ENCODE results near the gene SAC3D1. TPM values are rescaled to one million over a fixed set of nuclear protein-coding genes. Genes with fewer than 3 reads are reported as not detected.

SAC3D1 gene
- polyA plus RNA-seq, 1 of the 3 experiments (the other 2 are of a cell fraction) = 22.5 TPM

- Histone ChIP-seq H3K4me3 (ENCODE audit: low read depth in 2 of 2, low read length in 1 of 2) (no peak overlapping the region), H3K9ac (no peak overlapping the region), H3K27ac (ENCODE audit: low read depth in 2 of 2, low read length in 1 of 2) (no peak overlapping the region), H3K4me2 (no peak overlapping the region), H3K36me3 (replicated peaks in 1 of 2; ENCODE audit: control insufficient read depth in 1 of 2, insufficient read depth in 2 of 2, low read length in 1 of 2) (peaks cover 8 to 39% of the 10 kb centered on the region in 2 experiments), H3K9me3 (no peaks in the 10 kb centered on the region), H3K4me1 (ENCODE audit: control insufficient read depth in 1 of 2, insufficient read depth in 2 of 2, low read depth in 1 of 2, low read length in 1 of 2) (peaks cover 8 to 20% of the 10 kb centered on the region in 2 experiments), H4K20me1 (ENCODE audit: insufficient read depth) (no peaks in the 10 kb centered on the region), H3K9me2 (no peaks in the 10 kb centered on the region), H3K27me3 (ENCODE audit: insufficient read depth) (no peaks in the 10 kb centered on the region), H3F3A (replicated peaks; ENCODE audit: insufficient read depth) (peaks cover 3% of the 10 kb centered on the region), H2AFZ (ENCODE audit: low read depth) (no peak overlapping the region), H3K79me2 (ENCODE audit: insufficient read depth) (peaks cover 38% of the 10 kb centered on the region)
- CTCF ChIA-PET = interaction anchor here (0.9 kb wide), 1 partner anchor 11 kb away, joined by 3 read pairs; no protein-coding TSS in a partner anchor
- TF ChIP-seq YY1 (IDR thresholded peaks at IDR 0.05; ENCODE audit: low read depth) (no peak), MEF2A (IDR thresholded peaks at IDR 0.05; ENCODE audit: borderline replicate concordance, low read depth) (no peak), RAD21 (IDR thresholded peaks at IDR 0.05; ENCODE audit: low read length) (no peak), MXI1 (IDR thresholded peaks at IDR 0.05; ENCODE audit: low read depth, low read length) (no peak), RXRA (IDR thresholded peaks at IDR 0.05; ENCODE audit: borderline replicate concordance, low read depth) (no peak), CHD2 (IDR thresholded peaks at IDR 0.05; ENCODE audit: low read length, partially characterized antibody) (no peak), TEAD4 (IDR thresholded peaks at IDR 0.05; ENCODE audit: borderline replicate concordance, insufficient read depth) (no peak), RCOR1 (IDR thresholded peaks at IDR 0.05; ENCODE audit: low read length) (no peak), USF2 (IDR thresholded peaks at IDR 0.05; ENCODE audit: borderline replicate concordance, low read depth, low read length) (no peak), SIN3A (IDR thresholded peaks at IDR 0.05; ENCODE audit: borderline replicate concordance, low read depth, low read length) (no peak), FOXJ3 (CRISPR knock-in tag; IDR thresholded peaks at IDR 0.05) (no peak), JUND (IDR thresholded peaks at IDR 0.05) (no peak), FOSL2 (IDR thresholded peaks at IDR 0.05; ENCODE audit: borderline replicate concordance, low read depth) (no peak), EP300 (IDR thresholded peaks at IDR 0.05; ENCODE audit: borderline replicate concordance in 1 of 2, low read depth in 1 of 2, low read length in 1 of 2) (no peak), POLR2AphosphoS5 (IDR thresholded peaks at IDR 0.05; ENCODE audit: low read depth, low read length) (no peak), CTCF (IDR thresholded peaks at IDR 0.05) (no peak)
- POLR2A ChIA-PET = interaction anchor here (1.6 kb wide), 1 partner anchor 48 kb away, joined by 4 read pairs; the partner anchor contains the start of gene SYVN1
- 93% methylated on average over 3 of the region's 9 CpGs for WGBS (ENCODE audit: low lambda C conversion rate)
- DNase-seq = no peak
Measured at GRCh38 chr11:65086809-65087208, 45.8 kb downstream of the SAC3D1 start.

- H3K27me3 ChIP-seq (ENCODE audit: insufficient read depth) = no peaks in the 10 kb centered on the region
- H3K27ac ChIP-seq (ENCODE audit: low read depth in 2 of 2, low read length in 1 of 2) = no peak overlapping the region
- ChIA-PET CTCF (interaction anchor here (0.9 to 1.6 kb wide), 2 partner anchors 11 to 73 kb away, joined by 3 to 5 read pairs; partner anchors contain the start of gene ARL2), POLR2A (no interaction called here)
- peaks cover 8 to 39% of the 10 kb centered on the region in 2 experiments for H3K36me3 ChIP-seq (replicated peaks in 1 of 2; ENCODE audit: control insufficient read depth in 1 of 2, insufficient read depth in 2 of 2, low read length in 1 of 2)
- peaks cover 8 to 20% of the 10 kb centered on the region in 2 experiments for H3K4me1 ChIP-seq (ENCODE audit: control insufficient read depth in 1 of 2, insufficient read depth in 2 of 2, low read depth in 1 of 2, low read length in 1 of 2)
- WGBS (ENCODE audit: low lambda C conversion rate) = 99% methylated on average over 11 of the region's 11 CpGs
- no peak overlapping the region for H3K4me2 ChIP-seq
- H3K9me3 ChIP-seq = no peaks in the 10 kb centered on the region
- no peaks in the 10 kb centered on the region for H3K9me2 ChIP-seq
- peaks cover 7% of the 10 kb centered on the region for H3F3A ChIP-seq (replicated peaks; ENCODE audit: insufficient read depth)
- H2AFZ ChIP-seq (ENCODE audit: low read depth) = no peak overlapping the region
- TF ChIP-seq FOXM1 (IDR thresholded peaks at IDR 0.05; ENCODE audit: low read depth) (no peak), CTCF (IDR thresholded peaks at IDR 0.05) (no peak), FOXJ3 (CRISPR knock-in tag; IDR thresholded peaks at IDR 0.05) (no peak), YY1 (IDR thresholded peaks at IDR 0.05; ENCODE audit: low read depth) (no peak), GATA2 (CRISPR knock-in tag; IDR thresholded peaks at IDR 0.05) (no peak), IRF3 (IDR thresholded peaks at IDR 0.05; ENCODE audit: low read depth, low read length) (no peak), MXI1 (IDR thresholded peaks at IDR 0.05; ENCODE audit: low read depth, low read length) (no peak), MEF2A (IDR thresholded peaks at IDR 0.05; ENCODE audit: borderline replicate concordance, low read depth) (no peak), JUND (IDR thresholded peaks at IDR 0.05) (no peak), POLR2AphosphoS5 (IDR thresholded peaks at IDR 0.05; ENCODE audit: low read depth, low read length) (no peak), RAD21 (IDR thresholded peaks at IDR 0.05; ENCODE audit: low read length) (no peak), RXRA (IDR thresholded peaks at IDR 0.05; ENCODE audit: borderline replicate concordance, low read depth) (no peak), RCOR1 (IDR thresholded peaks at IDR 0.05; ENCODE audit: low read length) (no peak), TCF12 (IDR thresholded peaks at IDR 0.05) (no peak), EP300 (IDR thresholded peaks at IDR 0.05; ENCODE audit: borderline replicate concordance in 1 of 2, low read depth in 1 of 2, low read length in 1 of 2) (no peak), SMC3 (IDR thresholded peaks at IDR 0.05; ENCODE audit: low read depth, low read length) (no peak)
- H3K79me2 ChIP-seq (ENCODE audit: insufficient read depth) = peaks cover 34% of the 10 kb centered on the region
- no peak overlapping the region for H3K9ac ChIP-seq
- no peak for DNase-seq
- H3K4me3 ChIP-seq (ENCODE audit: low read depth in 2 of 2, low read length in 1 of 2) = no peak overlapping the region
- no peaks in the 10 kb centered on the region for H4K20me1 ChIP-seq (ENCODE audit: insufficient read depth)
Measured at GRCh38 chr11:65087216-65087615, 46.2 kb downstream of the SAC3D1 start.

All from SK-N-SH (cell line).